Fibroblast of peridontal ligament (primary cell): ENCODE data around the gene HABP2.

Experiments
- DNase-seq: peaks from one replicate; pipeline ENCODE4 v3.0.0-alpha.2; 2010; ENCODE audit errors: extremely low read depth

HABP2 gene

GRCh38 chr10:113557903-113558321, 5.1 kb downstream of the HABP2 start:
- no peak for DNase-seq

GRCh38 chr10:113560071-113560470, 7.2 kb downstream of the HABP2 start:
- no peak for DNase-seq

- no peak for DNase-seq
Observed at GRCh38 chr10:113561214-113561613, 8.4 kb downstream of the HABP2 start.

GRCh38 chr10:113562069-113562468, 9.2 kb downstream of the HABP2 start:
- no peak for DNase-seq

- DNase-seq = no peak
Observed at GRCh38 chr10:113562704-113563103, 9.9 kb downstream of the HABP2 start.

GRCh38 chr10:113563306-113564088, 10.6 kb downstream of the HABP2 start:
- DNase-seq = peak; percentile 62

- no peak for DNase-seq
Observed at GRCh38 chr10:113565364-113565763, 12.5 kb downstream of the HABP2 start.

GRCh38 chr10:113566888-113567287, 14.0 kb downstream of the HABP2 start:
- no peak for DNase-seq

GRCh38 chr10:113569576-113569975, 16.7 kb downstream of the HABP2 start:
- no peak for DNase-seq

- no peak for DNase-seq
Observed at GRCh38 chr10:113572520-113573290, 19.9 kb downstream of the HABP2 start.

GRCh38 chr10:113573368-113573767, 20.5 kb downstream of the HABP2 start:
- no peak for DNase-seq

GRCh38 chr10:113576852-113577251, 24.0 kb downstream of the HABP2 start:
- DNase-seq = peak; percentile 3

GRCh38 chr10:113578773-113579172, 25.9 kb downstream of the HABP2 start:
- DNase-seq = no peak

GRCh38 chr10:113581092-113581491, 28.2 kb downstream of the HABP2 start:
- DNase-seq = no peak

GRCh38 chr10:113583571-113583970, 30.7 kb downstream of the HABP2 start:
- DNase-seq = no peak

- DNase-seq = no peak
Observed at GRCh38 chr10:113585949-113586348, 33.1 kb downstream of the HABP2 start.

GRCh38 chr10:113589201-113589770, 36.4 kb downstream of the HABP2 start:
- DNase-seq = no peak

GRCh38 chr10:113590581-113590980, 37.7 kb downstream of the HABP2 start:
- no peak for DNase-seq

- no peak for DNase-seq
Observed at GRCh38 chr10:113592380-113592779, 39.5 kb downstream of the HABP2 start.

GRCh38 chr10:113594652-113595051, 41.8 kb downstream of the HABP2 start:
- no peak for DNase-seq

- no peak for DNase-seq
Observed at GRCh38 chr10:113600569-113600968, 47.7 kb downstream of the HABP2 start.

GRCh38 chr10:113603057-113603777, 50.4 kb downstream of the HABP2 start:
- no peak for DNase-seq
